ENCODE data around the gene DGKQ. TPM values are rescaled to one million over a fixed set of nuclear protein-coding genes. Genes with fewer than 3 reads are reported as not detected.

DGKQ gene
- total and polyA plus RNA-seq, 2 experiments from 2014 or later, result 15.1 to 17.1 TPM

GRCh38 chr4:959338-960139 lies 13.8 kb downstream of the DGKQ start:
- Histone ChIP-seq H3K27ac (no peak overlapping the region), H3K4me3 (no peak overlapping the region), H3K27me3 (no peaks in the 10 kb centered on the region), H3K9me3 (ENCODE audit: low read depth) (no peaks in the 10 kb centered on the region), H3K36me3 (no peaks in the 10 kb centered on the region), H3K4me1 (ENCODE audit: low read depth) (no peaks in the 10 kb centered on the region)
- TF ChIP-seq, protein P1, sequence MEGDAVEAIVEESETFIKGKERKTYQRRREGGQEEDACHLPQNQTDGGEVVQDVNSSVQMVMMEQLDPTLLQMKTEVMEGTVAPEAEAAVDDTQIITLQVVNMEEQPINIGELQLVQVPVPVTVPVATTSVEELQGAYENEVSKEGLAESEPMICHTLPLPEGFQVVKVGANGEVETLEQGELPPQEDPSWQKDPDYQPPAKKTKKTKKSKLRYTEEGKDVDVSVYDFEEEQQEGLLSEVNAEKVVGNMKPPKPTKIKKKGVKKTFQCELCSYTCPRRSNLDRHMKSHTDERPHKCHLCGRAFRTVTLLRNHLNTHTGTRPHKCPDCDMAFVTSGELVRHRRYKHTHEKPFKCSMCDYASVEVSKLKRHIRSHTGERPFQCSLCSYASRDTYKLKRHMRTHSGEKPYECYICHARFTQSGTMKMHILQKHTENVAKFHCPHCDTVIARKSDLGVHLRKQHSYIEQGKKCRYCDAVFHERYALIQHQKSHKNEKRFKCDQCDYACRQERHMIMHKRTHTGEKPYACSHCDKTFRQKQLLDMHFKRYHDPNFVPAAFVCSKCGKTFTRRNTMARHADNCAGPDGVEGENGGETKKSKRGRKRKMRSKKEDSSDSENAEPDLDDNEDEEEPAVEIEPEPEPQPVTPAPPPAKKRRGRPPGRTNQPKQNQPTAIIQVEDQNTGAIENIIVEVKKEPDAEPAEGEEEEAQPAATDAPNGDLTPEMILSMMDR (IDR thresholded peaks at IDR 0.05; ENCODE audit: low read depth, low read length), result no peak
- DNase-seq (ENCODE audit: low read depth in 1 of 2, low spot score in 1 of 2), result no peak

GRCh38 chr4:958696-959337 lies 14.6 kb downstream of the DGKQ start:
- TF ChIP-seq, protein P1 (IDR thresholded peaks at IDR 0.05; ENCODE audit: low read depth, low read length), result no peak
- no peak for DNase-seq (ENCODE audit: low read depth in 1 of 2, low spot score in 1 of 2)
- H3K9me3 ChIP-seq (ENCODE audit: low read depth), result no peaks in the 10 kb centered on the region

DNA sequence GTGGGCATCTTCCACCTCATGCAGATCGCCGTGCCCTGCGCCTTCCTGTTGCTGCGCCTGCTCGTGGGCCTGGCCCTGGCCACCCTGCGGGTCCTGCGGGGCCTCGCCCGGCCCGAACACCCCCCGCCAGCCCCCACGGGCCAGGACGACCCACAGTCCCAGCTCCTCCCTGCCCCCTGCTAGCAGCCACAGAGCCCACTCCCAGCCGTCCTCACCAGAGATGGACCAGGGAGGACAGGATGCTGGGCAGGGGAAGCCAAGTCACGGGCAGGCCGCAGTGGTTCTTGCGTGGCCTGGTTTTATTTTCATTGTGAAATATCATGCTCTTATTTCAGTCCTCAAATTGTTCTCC lies 15.1 kb downstream of the DGKQ start:
- no peak for DNase-seq (ENCODE audit: low read depth in 1 of 2, low spot score in 1 of 2)
- Histone ChIP-seq H3K36me3 (no peaks in the 10 kb centered on the region), H3K27ac (no peak overlapping the region), H3K27me3 (no peaks in the 10 kb centered on the region), H3K4me1 (ENCODE audit: low read depth) (no peaks in the 10 kb centered on the region), H3K9me3 (ENCODE audit: low read depth) (no peaks in the 10 kb centered on the region), H3K4me3 (no peak overlapping the region)
- TF ChIP-seq, protein P1 (IDR thresholded peaks at IDR 0.05; ENCODE audit: low read depth, low read length), result no peak

More at GRCh38 chr4:958696-959337, 14.6 kb downstream of the DGKQ start:
- H3K4me3 ChIP-seq, result no peak overlapping the region
- H3K36me3 ChIP-seq, result no peaks in the 10 kb centered on the region
- H3K27ac ChIP-seq, result no peak overlapping the region
- no peaks in the 10 kb centered on the region for H3K27me3 ChIP-seq
- H3K4me1 ChIP-seq (ENCODE audit: low read depth), result no peaks in the 10 kb centered on the region

GRCh38 chr4:957581-958313 lies 15.6 kb downstream of the DGKQ start:
- TF ChIP-seq, protein P1 (IDR thresholded peaks at IDR 0.05; ENCODE audit: low read depth, low read length), result no peak
- Histone ChIP-seq H3K4me3 (no peak overlapping the region), H3K36me3 (no peaks in the 10 kb centered on the region), H3K27ac (no peak overlapping the region), H3K9me3 (ENCODE audit: low read depth) (no peaks in the 10 kb centered on the region), H3K4me1 (ENCODE audit: low read depth) (no peaks in the 10 kb centered on the region), H3K27me3 (no peaks in the 10 kb centered on the region)
- DNase-seq (ENCODE audit: low read depth in 1 of 2, low spot score in 1 of 2), result no peak

GRCh38 chr4:957231-957580 lies 16.2 kb downstream of the DGKQ start:
- H3K9me3 ChIP-seq (ENCODE audit: low read depth), result no peaks in the 10 kb centered on the region
- no peak overlapping the region for H3K4me3 ChIP-seq
- no peaks in the 10 kb centered on the region for H3K36me3 ChIP-seq
- H3K27ac ChIP-seq, result no peak overlapping the region
- TF ChIP-seq, protein P1 (IDR thresholded peaks at IDR 0.05; ENCODE audit: low read depth, low read length), result no peak
- no peak for DNase-seq (ENCODE audit: low read depth in 1 of 2, low spot score in 1 of 2)
- no peaks in the 10 kb centered on the region for H3K4me1 ChIP-seq (ENCODE audit: low read depth)
- H3K27me3 ChIP-seq, result no peaks in the 10 kb centered on the region

Data from cardiac muscle cell (in vitro differentiated cells and primary cell).